Left forelimb (tissue), 1 donor: Measurements from ENCODE around the gene PIP5K1B.

Experiments used
- DNase-seq: peaks from one replicate; pipeline ENCODE4 v3.0.0-alpha.2; 2018; ENCODE audit warnings: low spot score

PIP5K1B gene

DNA sequence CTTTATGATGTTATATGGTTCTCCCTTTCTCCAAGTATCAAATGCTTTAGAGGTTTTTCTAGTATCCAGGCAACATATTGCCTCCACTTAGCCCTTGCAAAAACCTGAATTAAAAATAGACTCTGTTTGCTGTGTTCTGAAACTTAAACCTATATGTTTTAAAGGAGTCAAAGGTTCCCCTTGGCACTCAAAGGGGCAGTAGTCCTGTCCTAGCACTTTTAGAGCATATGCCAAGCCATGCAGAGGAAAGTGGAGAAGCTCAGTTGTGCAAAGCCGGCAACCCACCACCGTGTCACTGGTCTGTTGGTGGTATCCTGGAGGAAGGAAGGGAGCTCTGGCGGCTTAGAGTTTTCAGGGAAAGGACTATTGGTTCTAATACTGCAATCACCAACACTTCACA is 154.3 kb downstream of the PIP5K1B start:
- DNase-seq = no peak

DNA sequence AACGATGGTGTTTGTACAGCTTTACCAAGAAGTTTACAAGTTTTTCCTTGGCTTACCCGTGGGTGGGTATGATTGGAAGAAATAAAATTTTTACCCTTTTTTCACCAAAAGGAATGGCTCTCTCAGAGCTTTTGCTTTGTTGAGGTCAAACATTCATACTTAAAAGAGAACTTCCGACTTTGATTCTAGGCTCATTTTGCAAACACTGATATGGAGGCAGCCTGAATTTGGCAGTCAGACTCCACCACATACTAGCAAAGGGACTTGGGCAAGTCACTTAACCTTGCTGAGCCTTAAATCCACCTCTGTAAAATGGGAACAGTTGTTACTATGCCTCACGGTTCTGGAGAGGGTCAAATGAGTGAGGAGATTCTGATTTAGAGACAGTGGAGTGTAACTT is 155.4 kb downstream of the PIP5K1B start:
- DNase-seq = no peak

DNA sequence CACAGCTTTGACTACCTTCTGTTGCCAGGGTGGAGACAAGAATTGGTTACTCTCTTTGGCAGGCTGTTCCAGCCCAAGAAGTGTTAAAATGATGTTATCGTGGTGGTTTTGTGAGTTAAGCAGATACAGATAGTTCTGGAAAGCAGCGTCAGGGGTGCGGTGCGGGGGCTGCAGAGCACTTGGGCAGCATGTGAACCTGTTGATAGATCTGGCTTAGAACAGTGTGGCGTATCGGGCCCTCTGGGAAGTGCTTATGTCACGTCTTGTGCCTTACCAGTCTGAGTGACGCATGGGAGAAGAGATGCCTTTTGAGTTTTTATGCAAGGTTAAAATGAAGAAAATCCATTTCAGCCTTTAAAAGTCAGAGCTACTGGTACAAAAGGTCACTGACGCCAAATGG is 156.4 kb downstream of the PIP5K1B start:
- DNase-seq = no peak

DNA sequence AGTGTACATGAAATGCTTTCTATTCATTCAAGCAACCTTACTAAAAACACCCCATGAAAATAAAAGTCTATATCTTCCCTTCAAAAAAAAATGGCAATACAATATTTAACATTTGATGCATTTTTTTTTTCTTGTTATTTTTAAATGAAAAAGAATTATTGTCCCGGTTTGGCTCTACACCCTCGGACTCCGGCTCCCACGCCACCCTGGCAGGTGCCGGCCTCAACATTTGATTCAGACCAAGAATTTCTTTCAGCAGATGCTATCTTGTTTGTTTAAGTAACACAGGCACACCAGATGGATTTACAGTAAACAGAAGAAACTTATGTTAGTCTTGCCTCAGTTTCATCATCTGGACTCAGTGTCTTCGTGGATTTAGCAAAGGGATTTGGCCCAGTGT is 162.0 kb downstream of the PIP5K1B start:
- DNase-seq = no peak

DNA sequence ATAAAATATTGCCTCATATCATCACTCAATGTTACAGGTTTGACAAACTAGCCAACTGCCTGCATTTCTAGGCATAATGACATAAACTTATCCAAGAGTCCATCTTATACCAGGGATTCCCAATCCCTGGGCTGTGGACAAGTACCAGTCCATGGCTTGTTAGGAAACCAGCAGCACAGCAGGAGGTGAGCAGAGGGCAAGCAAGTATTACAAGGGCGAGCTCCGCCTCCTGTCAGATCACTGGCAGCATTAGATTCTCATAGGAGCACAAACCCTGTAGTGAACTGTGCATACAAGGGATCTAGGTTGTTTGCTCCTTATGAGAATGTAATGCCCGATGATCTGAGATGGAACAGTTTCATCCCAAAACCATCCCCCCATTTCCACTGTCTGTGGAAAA is 164.0 kb downstream of the PIP5K1B start:
- DNase-seq = no peak

DNA sequence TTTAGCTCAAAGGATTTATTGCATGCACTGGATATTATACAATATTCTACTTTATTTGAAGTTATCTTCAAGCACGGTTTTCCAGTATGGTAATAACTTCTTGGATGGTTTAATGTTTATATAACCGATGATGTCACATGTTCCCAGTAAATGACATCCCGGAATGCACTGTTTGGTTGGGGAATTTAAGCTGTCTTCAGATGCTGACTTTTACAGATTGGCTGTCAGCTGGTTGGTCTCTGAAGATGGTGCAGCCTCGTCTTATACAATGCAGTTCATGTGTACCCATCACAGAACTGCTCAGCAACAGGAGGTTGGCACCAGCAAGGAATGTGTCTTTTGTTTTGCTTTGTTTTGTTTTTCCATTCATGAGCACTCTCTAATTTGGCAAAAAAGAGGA is 165.0 kb downstream of the PIP5K1B start:
- no peak for DNase-seq

DNA sequence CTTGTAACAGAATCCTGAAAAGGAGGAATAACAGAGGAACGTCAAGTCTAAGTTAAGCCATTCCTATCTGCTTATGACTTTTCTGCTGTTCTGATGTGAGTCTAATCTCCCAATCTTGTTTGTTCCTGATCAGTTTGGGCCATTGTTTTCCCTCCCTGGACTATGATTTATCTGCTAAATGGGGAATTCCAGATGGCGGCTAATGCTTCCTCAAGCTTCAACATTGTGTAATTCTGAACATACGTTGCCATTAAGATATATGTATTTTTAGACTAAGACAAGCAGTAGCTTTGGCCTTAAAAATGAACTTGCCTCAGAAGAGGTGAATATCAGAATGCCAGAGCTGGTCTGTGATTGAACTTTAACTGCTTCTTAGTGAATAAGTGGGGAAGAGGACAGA is 166.2 kb downstream of the PIP5K1B start:
- no peak for DNase-seq

DNA sequence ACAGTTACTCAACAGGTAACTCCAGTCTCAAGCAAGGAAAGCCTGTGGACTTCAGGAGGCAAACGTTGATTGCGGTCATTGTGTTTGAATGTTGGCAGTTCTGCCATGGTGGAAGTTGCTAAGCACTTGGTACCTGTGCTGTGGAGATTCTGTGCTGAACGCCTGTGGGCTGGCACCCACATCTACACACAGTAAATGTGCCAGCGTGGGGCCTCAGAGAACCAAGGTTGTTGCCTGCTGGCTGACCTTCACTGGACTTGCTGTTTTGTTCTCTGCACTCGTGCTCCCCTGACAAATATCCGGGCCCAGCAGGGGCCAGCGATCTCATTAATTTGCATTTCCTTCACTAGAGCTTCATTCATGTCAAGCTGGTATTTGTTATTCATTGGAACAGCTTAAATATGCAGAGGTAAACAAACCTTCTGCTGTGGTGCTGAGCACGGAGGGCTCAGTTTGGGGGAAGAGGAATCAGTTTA is 167.0 kb downstream of the PIP5K1B start:
- DNase-seq = no peak

DNA sequence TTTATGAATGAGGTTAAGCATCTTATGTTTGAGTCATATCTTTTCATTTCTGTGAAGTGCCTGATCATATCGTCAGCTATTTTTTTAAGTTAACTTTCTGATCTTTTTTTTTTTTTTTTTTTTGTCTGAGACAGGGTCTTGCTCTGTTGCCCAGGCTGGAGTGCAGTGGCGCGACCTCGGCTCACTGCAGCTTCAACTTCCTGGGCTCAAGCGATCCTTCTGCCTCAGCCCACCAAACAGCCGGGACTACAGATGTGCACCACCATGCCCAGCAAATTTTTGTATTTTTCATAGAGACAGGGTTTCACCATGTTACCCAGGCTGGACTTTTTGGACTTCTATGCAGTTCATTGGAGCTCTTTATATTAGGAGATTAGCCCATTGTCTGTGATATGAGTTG is 168.1 kb downstream of the PIP5K1B start:
- DNase-seq = no peak

DNA sequence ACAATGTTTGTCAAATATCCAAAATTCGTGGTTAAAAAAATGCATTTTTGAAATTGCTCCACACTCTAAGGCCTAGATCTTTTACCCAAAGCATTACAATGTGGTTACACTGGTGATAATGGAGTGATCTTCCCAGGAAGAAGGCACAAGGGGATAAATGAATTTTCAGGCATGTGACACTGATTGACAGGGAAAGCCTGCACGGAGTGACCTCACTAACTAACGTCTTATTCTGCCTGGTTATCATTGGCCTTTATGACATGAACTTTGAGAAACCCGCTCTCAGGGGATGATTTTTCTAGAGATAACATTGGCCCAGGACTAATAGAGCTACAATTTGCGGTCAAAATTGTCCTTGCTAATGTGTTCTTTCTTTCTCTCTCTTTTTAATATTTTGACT is 171.2 kb downstream of the PIP5K1B start:
- no peak for DNase-seq

DNA sequence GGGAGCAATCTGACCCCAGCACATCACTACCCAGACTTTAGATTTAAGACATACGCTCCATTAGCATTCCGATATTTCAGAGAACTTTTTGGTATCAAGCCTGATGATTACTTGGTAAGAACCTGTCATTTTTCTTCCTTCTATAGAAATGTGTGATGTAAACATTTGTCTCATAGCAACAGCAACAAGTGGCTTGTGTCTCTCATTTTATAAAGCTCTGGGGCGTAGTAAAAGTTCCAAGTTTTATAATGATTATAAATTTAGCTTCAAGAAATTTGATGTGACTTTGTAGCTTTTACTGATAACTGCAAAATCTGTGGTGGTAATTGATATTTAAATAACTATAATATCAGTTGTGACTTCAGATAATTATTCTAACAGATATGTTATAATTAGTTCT is 171.6 kb downstream of the PIP5K1B start:
- DNase-seq = no peak

DNA sequence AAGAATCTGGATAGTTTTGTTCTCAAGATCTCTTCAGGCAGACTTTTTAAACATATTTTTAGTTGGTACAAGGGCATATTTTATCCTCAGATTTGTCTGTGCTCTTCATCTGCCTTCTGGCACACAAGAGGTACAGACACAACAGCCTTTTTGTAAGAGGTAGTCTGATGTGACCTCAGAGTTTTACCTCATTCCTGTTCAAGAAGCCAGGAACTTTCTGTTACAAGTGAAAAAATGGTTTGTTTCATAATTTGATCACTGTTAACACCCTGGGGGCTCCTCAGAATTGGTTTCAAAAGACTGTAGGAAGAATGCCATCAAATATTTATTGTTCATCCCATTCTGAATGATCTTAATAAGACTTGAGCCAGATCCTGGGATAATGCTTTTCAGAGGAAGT is 172.2 kb downstream of the PIP5K1B start:
- no peak for DNase-seq

DNA sequence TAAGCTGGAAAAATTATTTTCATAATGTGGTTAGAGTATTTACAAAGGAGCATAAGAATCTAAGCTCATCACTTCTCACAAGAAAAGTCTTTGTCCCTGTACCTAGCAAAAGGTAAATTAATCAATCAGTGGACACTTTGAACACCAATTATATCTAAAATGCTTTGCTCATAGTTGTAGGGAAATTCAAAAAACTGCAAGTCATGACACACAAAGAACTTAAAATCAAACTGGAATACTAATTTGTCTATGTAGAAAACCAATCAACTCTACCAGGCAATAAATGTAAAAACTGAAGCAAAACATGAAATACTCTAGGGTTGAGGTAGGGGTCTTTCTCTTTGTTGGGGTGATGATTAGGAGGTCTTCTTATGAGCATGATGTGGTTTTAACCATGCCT is 173.4 kb downstream of the PIP5K1B start:
- DNase-seq = no peak

DNA sequence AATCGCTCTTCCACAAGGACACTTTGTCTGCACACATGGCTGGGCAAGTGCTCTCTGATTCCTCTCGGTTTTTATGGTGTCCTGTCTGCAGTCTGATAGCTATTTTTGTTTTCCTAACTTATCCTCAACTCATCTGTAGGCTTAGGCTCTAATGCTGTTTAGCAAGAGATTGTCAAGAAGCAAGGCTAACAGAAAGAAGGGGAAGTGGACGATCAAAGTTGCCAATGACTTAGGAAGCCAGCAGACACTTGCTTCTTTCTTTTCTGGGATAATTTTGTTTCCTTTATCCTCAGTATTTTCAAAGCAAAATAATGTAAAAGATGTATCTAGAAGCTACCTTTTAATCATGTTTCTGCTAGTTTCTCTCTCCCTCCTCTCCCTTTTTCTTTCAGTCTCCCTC is 178.2 kb downstream of the PIP5K1B start:
- no peak for DNase-seq

DNA sequence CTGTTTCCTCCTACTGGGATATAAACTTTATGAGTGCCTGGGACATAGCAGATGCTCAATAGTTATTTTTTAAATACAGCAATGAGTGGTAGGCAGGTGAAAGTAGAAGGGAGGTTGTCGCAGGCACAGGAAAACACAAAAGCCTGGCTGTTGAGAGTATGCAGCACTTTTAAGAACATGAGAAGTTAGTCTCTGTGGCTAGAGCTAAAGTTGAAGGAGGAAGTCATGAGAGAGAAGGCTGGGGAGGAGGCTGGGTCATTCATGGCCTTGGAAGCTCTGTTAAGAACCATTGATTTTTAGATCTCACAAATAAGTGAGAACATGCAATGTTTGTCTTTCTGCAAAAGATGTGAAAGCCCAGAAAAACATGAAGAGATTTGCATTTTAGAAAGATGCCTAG is 182.2 kb downstream of the PIP5K1B start:
- no peak for DNase-seq

DNA sequence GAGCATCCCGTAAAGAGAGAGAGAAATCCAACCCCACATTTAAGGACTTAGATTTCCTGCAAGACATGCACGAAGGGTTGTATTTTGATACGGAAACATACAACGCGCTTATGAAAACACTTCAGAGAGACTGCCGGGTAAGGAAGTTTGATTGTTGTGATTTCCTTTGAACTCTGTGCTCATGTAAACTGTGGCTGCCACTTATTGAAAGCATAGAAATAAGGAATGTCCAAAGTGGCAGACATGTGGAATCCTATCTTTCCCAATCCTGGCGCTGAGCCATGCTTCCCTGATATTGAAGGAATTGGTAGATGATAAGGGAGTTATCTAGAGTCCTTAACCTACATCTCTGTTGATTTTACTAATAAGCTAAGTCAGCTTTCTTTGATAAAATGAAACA is 189.5 kb downstream of the PIP5K1B start:
- no peak for DNase-seq

DNA sequence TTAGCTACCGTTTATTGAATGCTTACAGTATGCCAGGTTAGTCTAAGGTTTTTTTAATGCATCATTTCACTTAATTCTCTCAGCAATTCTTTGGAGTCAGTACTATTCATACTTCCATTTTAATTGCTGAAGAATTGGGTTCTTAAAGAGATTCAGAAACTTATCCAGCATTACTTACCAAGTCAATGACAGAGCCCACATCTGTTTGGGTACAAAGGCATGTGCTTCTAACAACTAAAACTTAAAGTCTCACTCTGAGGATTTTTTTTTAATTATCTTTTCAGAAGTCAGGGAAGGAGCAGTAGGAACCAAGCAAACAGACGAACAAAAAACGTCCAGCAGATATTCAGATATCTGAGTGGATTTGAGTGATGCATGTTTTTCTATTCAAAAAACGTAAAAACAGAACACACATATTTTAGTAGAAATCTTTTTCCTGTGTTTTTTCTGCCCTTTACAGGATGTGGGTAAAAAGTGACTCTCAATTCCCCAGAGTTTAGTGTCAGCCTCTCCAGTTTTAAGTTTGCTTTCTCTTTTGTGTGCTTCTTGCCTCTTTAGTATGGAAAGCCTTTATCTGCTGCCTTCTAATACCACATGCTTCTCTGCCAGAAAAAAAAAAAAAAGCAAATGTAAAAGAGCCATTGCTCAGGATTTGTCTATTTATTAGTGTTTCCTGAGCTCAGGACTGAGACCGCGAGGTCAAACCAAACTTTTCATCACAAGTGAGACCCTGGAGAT is 190.9 kb downstream of the PIP5K1B start:
- DNase-seq = no peak

DNA sequence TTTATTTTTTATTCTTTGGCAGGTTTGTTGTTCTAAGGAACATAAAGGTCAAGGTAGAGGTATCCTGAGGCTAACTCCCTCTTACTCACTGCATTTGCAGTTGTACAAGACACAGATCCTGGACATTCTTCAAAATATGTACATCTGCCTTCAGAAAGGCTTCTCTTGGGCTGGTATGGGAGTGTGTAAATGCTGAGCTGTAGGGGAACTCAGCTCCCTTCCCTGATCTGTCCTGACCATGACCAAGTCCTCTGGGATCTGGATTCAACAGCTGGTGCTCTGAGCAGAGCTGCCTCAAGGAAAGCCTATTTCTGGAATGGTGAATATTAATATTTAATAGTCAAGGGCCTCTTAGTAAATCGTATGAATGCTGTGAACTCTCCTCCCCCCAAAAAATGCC is 191.4 kb downstream of the PIP5K1B start:
- DNase-seq = no peak

DNA sequence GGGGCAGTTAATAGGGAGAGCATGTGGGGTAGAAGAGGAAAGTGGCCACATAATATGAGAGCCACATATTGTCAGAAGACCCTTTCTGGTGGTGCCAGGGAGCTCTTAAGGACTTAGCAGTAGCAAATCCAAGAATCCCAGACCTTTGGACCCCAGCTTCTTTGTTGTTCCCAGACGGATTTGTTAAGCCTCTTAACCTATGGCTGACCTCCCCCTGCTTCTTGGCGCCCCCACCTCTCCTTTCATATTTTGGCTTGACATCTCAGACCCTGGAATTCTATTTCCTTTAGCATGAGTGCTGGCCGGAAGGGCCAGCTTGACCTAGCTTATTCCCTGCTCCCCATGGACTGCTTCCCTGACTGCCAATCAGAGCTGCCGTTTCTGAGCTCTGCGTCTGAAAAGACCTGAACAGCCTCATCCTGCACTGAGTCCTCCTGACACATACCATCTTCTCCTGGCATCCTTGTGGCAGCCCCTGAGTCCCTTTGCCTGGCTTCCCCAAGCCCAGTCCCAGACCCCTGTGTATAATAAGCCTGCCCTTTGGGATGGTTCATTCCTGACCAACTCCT is 192.6 kb downstream of the PIP5K1B start:
- no peak for DNase-seq

DNA sequence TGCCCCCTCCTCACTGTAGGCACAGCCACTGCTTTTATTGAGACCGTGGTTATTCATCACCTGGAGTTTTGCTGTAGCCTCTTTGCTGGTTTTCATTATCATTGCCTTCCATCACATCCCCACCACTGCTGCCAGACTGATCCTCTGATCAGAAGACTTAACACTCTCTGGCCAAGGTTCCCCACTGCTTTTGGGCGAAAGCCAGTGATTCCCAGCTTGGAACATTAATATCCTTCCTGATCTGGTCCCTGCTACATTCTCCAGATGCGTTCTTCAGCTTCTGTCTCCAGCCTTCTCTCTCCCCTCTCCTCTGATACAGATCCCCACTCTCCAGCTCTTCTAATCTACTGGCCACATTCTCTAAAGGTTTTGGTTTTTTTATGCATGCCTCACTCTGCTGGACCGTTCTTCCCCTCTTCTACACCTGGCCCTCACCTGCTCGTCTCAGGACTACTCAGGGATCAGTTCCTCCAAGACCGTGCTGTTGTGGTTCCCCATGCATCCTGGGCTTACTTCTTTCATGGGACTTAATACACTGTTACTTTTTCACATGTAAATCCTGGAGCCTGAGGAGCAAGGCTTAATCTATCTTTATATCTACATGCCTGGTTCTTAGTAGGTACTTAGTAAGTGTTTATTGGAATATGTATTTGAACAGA is 193.9 kb downstream of the PIP5K1B start:
- DNase-seq = no peak

DNA sequence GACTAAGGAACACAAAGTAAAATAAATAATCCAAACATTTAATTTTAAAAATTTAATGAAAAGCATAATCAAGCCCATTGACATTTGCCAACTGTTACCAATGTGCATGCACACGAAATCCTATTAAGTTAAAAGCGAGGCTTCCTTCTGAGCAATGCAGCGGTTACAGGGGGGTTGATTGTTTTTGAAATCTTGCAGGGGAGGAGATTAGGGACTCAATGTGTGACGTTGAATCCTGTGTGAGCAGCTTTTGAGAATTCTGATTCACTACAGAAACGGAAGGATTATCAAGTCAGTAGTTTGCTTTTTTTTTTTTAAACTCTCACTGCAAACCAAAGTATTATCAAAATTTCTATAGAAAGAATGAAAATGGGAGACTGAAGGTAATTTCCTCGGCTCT is 199.4 kb downstream of the PIP5K1B start:
- DNase-seq = no peak

DNA sequence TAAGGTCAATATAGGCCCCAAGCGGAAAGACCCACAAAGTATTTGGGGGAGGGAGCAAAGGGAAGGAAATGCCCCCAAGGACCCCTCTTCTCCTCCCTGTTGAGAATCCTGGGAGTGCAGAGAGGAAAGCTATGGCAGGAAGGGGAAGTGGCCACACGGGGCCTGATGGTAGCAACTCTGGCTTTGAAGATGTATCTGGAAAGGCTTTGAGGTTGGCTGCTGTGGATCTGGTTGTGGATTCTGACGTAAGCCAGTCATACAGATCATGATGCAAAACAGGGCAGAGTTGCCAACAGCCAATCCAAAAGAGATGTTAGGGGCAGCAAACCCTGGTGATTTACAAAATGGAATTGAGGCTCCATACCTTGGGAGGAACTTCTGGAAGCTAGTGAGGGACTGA is 200.1 kb downstream of the PIP5K1B start:
- DNase-seq = no peak

DNA sequence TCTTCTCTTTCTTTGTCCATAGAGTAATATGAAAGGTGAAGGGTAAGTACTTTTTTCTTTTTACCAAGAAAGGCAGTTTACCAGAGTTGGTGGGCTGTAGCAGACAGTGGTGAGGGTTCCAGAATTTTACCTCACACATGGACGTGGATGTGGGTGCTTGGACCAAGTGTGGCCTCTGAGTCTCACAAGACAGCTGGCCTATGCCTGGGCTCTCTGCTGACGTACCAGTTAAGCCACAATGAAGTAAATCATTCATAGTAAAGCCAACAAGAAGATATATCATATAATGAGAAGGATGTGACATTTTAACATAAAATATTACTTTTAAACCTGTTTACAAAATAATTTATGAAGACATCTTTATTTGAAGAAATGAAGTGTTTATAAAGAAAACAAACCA is 202.9 kb downstream of the PIP5K1B start:
- DNase-seq = no peak

DNA sequence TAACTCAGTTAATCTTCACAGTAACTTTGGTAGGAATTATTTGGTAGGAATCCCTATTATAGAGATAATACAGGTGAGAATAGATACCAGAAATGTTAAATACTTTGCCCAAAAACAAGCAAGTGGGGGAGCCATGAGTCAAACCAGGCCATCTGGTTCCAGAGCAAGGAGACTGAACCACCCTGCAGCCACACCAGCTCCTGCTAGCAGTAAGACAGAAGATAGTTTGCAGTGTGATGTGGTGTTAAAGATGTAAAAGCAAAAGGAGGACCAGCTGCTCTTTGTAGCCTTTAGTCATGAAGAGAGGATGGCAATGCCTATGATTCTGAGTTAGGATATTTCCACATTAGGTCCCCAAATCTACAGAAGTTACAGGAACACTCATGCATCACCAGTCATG is 207.5 kb downstream of the PIP5K1B start:
- no peak for DNase-seq
